ENCODE results near the gene WWC1.

Gene WWC1

DNA sequence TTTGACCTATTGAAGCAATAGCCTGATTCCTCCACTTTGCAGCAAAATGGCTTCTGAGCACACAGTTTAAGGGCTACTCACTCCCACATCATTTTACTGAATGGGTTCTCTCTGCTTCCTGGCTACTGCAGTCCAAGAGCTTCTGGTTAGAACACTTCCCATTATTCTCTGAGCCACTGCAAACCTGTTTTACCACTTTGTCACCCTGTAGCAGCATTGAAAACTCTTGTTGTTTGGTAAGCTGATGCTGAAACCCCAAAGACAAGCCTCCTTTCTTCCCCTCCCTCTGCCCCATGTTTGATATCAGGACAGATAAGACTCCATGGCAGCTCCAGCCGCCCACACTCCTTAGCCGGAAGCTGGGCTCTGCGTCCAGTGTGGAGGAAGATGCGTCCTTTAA, 110.4 kb downstream of the WWC1 start:
- in situ Hi-C loops (cut with MboI; ENCODE audit: low sequenced_read_pairs), result no loop called here

DNA sequence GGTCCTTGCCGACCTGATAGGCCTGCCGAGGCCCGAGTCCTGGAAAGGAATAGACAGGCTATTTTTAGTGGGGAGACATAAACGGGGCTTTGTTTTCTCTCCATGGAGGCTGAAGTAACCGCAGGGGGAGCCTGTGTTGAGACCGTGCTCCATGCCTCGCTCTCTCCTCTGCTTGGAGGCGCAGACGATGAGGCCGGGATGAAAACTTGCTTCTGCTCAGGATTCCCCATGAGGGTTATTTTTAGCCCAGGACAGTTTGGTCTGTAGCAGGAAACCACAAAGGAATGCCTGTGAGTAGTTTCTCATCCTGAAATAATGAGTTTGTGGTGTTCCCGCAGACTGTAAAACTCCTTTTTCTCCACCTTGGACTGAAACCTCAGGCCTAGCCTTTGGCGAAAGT, 112.9 kb downstream of the WWC1 start:
- in situ Hi-C loops (cut with MboI; ENCODE audit: low sequenced_read_pairs), result no loop called here

- in situ Hi-C loops (cut with MboI; ENCODE audit: low sequenced_read_pairs), result no loop called here
Measured at GRCh38 chr5:168407211-168407610, 115.8 kb downstream of the WWC1 start.

DNA sequence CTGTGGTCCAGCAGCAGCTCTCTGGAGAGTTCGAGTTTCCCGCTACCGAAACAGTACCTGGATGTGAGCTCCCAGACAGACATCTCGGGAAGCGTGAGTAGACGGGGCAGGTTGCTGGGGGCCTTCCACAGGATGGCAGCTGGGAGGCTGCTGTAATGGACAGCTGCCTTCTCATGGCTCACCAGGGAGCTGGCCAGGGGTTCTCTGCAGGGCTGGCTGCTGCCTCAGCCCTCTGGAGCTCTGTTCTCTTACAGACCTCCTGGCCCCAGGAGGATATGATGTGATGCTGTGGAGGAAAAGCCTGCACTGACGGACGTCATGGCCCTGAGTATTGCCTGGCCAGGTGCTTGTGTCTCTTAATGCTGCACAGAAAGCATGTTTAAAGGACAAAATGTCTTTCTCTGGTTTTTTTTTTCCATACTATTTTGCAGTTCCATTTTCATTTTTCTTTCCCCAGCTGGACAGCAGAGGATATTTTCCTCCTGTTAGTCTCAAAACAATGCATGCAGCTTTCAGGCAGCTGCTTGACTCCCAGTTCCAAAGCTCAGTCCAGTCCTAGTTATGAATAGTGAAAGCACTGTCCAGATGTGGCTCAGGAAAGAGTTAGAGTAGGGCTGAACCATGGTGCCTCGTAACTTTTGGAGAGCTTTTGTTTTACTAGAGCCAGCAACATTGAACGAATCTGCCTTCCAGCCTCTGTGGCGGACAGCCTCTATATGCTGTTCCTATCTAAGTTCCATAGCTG, 117.3 kb downstream of the WWC1 start:
- in situ Hi-C loops (cut with MboI; ENCODE audit: low sequenced_read_pairs), result no loop called here

GRCh38 chr5:168409591-168410458, 118.4 kb downstream of the WWC1 start:
- in situ Hi-C loops (cut with MboI; ENCODE audit: low sequenced_read_pairs), result no loop called here

- in situ Hi-C loops (cut with MboI; ENCODE audit: low sequenced_read_pairs), result no loop called here
Measured at GRCh38 chr5:168411871-168412270, 120.4 kb downstream of the WWC1 start.

GRCh38 chr5:168413062-168413461, 121.6 kb downstream of the WWC1 start:
- in situ Hi-C loops (cut with MboI; ENCODE audit: low sequenced_read_pairs), result no loop called here

- in situ Hi-C loops (cut with MboI; ENCODE audit: low sequenced_read_pairs), result no loop called here
Measured at GRCh38 chr5:168413596-168413995, 122.2 kb downstream of the WWC1 start.

DNA sequence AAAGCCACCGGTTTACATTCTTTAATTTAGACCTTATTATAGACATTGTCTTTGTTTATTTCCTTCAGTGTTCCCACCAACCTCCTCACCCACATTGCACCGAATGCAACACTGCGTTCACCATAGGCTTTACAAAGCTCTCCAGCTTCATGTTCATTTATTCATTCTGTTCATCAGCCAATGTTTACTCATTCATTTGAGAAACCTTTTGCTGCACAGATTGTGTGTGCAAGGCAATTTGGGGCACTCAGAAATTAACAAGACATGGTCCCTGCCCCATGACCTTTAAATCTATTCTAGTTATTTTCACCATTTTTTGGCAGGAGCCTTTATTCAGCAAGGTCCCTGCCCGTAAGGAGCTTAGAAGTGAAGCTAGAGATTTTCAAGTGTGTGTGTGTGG, 124.0 kb downstream of the WWC1 start:
- in situ Hi-C loops (cut with MboI; ENCODE audit: low sequenced_read_pairs), result no loop called here

DNA sequence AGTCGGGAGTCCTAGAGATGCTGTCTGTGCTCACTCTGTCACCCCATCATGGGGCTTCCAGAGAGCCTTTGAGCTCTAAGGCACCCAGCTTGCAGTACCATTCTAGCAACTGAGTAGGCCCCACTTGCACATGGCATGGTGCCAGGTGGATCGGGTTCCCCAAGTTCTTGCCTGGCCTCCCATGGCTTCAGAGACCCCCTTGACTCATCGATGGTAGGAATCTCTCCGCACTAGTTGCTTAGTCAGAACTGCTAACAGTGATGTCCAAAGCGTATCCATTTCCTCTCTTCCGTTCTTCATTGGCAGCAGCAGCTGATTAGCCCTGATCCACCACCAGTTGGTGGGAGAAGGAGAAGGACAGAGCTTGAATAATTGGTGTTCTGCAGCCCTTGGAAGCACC, 124.5 kb downstream of the WWC1 start:
- in situ Hi-C loops (cut with MboI; ENCODE audit: low sequenced_read_pairs), result no loop called here

GRCh38 chr5:168417731-168418429, 126.4 kb downstream of the WWC1 start:
- in situ Hi-C loops (cut with MboI; ENCODE audit: low sequenced_read_pairs), result no loop called here

GRCh38 chr5:168420461-168420860, 129.0 kb downstream of the WWC1 start:
- in situ Hi-C loops (cut with MboI; ENCODE audit: low sequenced_read_pairs), result no loop called here

DNA sequence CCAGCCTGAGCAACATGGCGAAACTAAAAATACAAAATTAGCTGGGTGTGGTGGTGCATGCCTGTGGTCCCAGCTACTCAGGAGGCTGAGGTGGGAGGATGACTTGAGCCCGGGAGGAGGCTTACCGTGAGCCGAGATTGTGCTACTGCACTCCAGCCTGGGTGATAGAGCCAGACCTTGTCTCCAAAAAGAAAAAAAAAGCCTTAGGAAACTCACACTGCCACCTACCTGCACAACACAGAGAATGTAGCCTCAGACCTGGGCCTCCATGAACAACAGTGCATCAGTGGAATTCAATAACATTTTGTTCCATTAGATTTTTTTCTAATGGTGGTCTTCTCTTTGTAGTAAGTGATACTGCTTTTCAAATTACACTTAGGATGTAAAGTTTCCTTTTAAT, 131.0 kb downstream of the WWC1 start:
- in situ Hi-C loops (cut with MboI; ENCODE audit: low sequenced_read_pairs), result no loop called here

DNA sequence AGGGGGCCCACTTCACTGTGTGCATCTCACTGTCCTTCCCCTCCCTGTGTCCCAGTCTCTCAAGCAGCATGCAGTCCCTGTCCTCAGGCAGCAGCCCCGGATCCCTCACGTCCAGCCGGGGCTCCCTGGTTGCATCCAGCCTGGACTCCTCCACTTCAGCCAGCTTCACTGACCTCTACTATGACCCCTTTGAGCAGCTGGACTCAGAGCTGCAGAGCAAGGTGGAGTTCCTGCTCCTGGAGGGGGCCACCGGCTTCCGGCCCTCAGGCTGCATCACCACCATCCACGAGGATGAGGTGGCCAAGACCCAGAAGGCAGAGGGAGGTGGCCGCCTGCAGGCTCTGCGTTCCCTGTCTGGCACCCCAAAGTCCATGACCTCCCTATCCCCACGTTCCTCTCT, 132.0 kb downstream of the WWC1 start:
- in situ Hi-C loops (cut with MboI; ENCODE audit: low sequenced_read_pairs), result no loop called here

DNA sequence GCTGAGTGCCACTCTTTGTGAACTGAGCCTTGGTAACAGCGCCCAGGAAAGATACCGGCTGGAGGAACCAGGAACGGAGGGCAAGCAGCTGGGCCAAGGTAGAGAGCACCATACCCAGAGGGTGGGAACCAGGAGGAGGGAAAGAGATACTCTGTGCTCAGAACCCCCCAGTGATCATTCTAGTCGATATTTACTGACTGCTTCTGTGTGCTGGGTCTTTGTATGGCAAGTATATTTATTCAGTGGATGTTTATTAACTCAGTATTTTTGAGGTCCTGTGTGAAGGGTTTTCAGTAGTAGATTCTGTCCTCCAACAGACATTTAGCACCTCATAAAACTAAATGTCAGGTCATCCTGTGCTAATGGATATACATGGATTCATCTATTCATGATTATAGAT, 132.5 kb downstream of the WWC1 start:
- in situ Hi-C loops (cut with MboI; ENCODE audit: low sequenced_read_pairs), result no loop called here

DNA sequence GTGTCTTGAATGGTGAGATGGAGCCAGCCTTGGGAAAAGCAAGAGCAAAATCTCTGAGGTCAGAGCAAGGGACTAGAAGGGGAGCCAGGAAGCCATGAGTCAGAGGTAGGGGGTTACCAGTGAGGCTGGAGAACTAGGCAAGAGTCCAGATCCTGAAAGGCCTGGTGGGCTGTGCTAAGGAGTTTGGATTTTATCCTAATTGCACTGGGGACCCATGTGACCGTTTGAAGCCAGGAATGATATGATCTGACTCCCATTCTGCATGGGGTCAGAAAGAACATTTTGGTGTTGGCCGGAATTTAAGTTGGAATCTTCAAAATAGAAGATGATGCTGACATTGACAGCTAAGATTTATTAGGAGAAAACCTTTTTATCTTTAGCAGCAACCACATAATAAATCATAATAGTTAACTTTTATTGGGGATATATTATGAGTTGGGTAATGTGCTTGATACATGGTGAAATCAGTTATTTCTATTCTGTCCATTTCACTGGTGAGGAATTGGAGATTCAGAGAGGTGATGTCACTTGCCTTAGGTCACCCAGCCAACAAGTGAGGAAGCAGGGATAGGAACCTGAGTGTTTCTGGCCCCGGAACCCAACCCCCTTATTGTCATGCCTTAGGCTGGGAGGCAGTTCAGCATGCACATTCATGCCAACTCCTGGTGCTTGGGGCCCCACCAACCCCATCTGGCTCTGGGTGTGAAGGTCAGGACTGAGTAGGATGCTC, 133.3 kb downstream of the WWC1 start:
- in situ Hi-C loops (cut with MboI; ENCODE audit: low sequenced_read_pairs), result no loop called here

- in situ Hi-C loops (cut with MboI; ENCODE audit: low sequenced_read_pairs), result no loop called here
Measured at GRCh38 chr5:168426007-168426863, 134.8 kb downstream of the WWC1 start.

DNA sequence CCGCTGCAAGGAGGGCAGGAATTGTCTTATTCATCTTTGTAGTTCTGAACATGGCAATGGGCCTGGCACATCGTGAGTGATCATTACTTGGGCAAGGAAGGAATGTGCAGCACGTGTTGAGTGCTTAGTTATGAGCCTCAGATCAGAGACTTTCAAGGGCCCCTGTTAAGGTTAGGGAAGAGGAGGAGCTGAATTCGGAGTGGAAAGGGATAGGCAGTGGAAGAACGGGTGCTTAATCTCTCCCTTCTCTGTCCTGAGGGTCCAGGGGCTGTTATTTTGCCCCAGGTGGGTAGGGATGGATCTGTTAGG, 135.4 kb downstream of the WWC1 start:
- in situ Hi-C loops (cut with MboI; ENCODE audit: low sequenced_read_pairs), result no loop called here

- in situ Hi-C loops (cut with MboI; ENCODE audit: low sequenced_read_pairs), result no loop called here
Measured at GRCh38 chr5:168427224-168427623, 135.8 kb downstream of the WWC1 start.

DNA sequence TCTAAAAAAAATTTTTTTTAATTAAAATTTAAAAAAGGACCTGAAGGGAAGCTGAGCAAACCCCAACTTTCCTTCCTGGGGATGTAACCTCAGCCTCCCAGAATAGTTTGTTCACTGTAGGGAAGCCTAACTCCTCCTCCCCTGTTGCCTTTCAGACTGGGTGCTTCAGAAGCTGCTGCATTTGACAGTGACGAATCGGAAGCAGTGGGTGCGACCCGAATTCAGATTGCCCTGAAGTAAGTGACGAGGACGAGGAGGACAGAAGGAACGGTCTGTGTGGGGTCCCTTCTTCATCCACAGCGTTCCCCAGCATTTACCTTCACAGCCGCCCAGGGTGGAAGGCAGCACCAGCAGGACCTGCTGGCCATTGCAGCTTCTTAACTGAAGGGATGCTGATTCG, 137.1 kb downstream of the WWC1 start:
- in situ Hi-C loops (cut with MboI; ENCODE audit: low sequenced_read_pairs), result no loop called here

Data from HL-60/S4 (cell line).